Caco-2 (cell line): Measurements from ENCODE around the gene BORCS6. TPM values are rescaled to one million over a fixed set of nuclear protein-coding genes. Genes with fewer than 3 reads are reported as not detected.

Source experiments
- BruUV-seq: library from RNA; stranded (reverse); fragments of 400-500 nt; replicated peaks from 2 replicates; lab custom pipeline; 2021; lab: Mats Ljungman, UMichigan
- CTCF ChIA-PET: fragments of 300-600 bp; sonication (Branson Sonifier 250); formaldehyde crosslinking; loops from one replicate; lab custom pipeline; 2022; ENCODE audit warnings: antibody characterized with exemption; lab: Charles Lee
- POLR2A ChIA-PET: fragments of 300-600 bp; sonication (Branson Sonifier 250); formaldehyde crosslinking; loops from one replicate; lab custom pipeline; 2022; ENCODE audit warnings: antibody characterized with exemption; lab: Charles Lee
- DNase-seq, 2 experiments: peaks; one replicate each; pipeline versions ENCODE4 v3.0.0 to v3.0.0-alpha.2; 2020 to 2022
- H3K27me3 ChIP-seq: replicated peaks from 2 replicates; pipeline ENCODE4 v1.6.0; 2011; ENCODE audit warnings: low read length; ENCODE audit not compliant: control insufficient read depth, insufficient read depth
- H3K36me3 ChIP-seq: 2 replicates; pipeline ENCODE4 v1.5.1; 2011; ENCODE audit warnings: low read length; ENCODE audit not compliant: control insufficient read depth, insufficient read depth
- H3K4me1 ChIP-seq: fragments of 250-450 bp; sonication (Bioruptor Pico); 2 replicates; pipeline ENCODE4 v1.5.1; 2020; ENCODE audit warnings: mild to moderate bottlenecking
- H3K4me3 ChIP-seq: 2 replicates; pipeline ENCODE4 v1.5.1; 2011; ENCODE audit warnings: low read depth, mild to moderate bottlenecking, control low read depth, low read length
- H3K9me3 ChIP-seq: fragments of 250-450 bp; sonication (Bioruptor Pico); 2 replicates; pipeline ENCODE4 v1.5.1; 2020; ENCODE audit warnings: mild to moderate bottlenecking, moderate library complexity
- H3K27ac Mint-ChIP-seq: one replicate; pipeline ENCODE4 v1.8.0; 2022; ENCODE audit warnings: mixed read lengths; ENCODE audit not compliant: unreplicated experiment
- H3K27me3 Mint-ChIP-seq: one replicate; pipeline ENCODE4 v1.8.0; 2022; ENCODE audit warnings: mixed read lengths; ENCODE audit not compliant: insufficient read depth, unreplicated experiment
- H3K36me3 Mint-ChIP-seq: one replicate; pipeline ENCODE4 v1.8.0; 2022; ENCODE audit warnings: mild to moderate bottlenecking, mixed read lengths; ENCODE audit not compliant: insufficient read depth, unreplicated experiment
- H3K4me1 Mint-ChIP-seq: one replicate; pipeline ENCODE4 v1.8.0; 2022; ENCODE audit warnings: low read depth, mixed read lengths; ENCODE audit not compliant: unreplicated experiment
- H3K4me3 Mint-ChIP-seq: one replicate; pipeline ENCODE4 v1.8.0; 2022; ENCODE audit warnings: mild to moderate bottlenecking, moderate library complexity, mixed read lengths; ENCODE audit not compliant: unreplicated experiment
- H3K9me3 Mint-ChIP-seq: one replicate; pipeline ENCODE4 v1.8.0; 2022; ENCODE audit warnings: mixed read lengths; ENCODE audit not compliant: unreplicated experiment
- CTCF ChIP-seq, 2 experiments: fragments of 200-600 bp in 1 of 2; IDR thresholded peaks; 1 replicate in 1 of 2; 2 replicates in 1 of 2; pipeline versions ENCODE4 v1.5.1 to v1.8.0; 2011 to 2022; ENCODE audit warnings: antibody characterized with exemption in 1 of 2, control low read depth in 1 of 2, inconsistent platforms in 1 of 2, low read depth in 1 of 2, low read length in 1 of 2, mild to moderate bottlenecking in 1 of 2, moderate library complexity in 1 of 2; ENCODE audit not compliant: insufficient read depth in 1 of 2, severe bottlenecking in 1 of 2, unreplicated experiment in 1 of 2
- intact Hi-C: fragments of 100-400 bp; cut with micrococcal nuclease; formaldehyde crosslinking; loops from one replicate; pipeline ENCODE4 v1.10.0; 2022; ENCODE audit not compliant: unreplicated experiment
- total RNA-seq: library from RNA; stranded (reverse); gene quantifications from 2 replicates; pipeline ENCODE4 v1.2.3, GENCODE V29; 2022

The BORCS6 gene
- total RNA-seq, 1 experiment from 2014 or later, result 4.7 TPM

GRCh38 chr17:8142158-8142886 lies 47.7 kb downstream of the BORCS6 start:
- Mint-ChIP-seq H3K27me3 (no peaks in the 10 kb centered on the region), H3K27ac (no peak overlapping the region), H3K9me3 (no peaks in the 10 kb centered on the region), H3K36me3 (peaks cover 24% of the 10 kb centered on the region), H3K4me3 (no peak overlapping the region), H3K4me1 (no peaks in the 10 kb centered on the region)
- Histone ChIP-seq H3K4me3 (no peak overlapping the region), H3K9me3 (no peaks in the 10 kb centered on the region), H3K36me3 (no peaks in the 10 kb centered on the region), H3K4me1 (peaks cover 4% of the 10 kb centered on the region; the same call in 1 of the 2 replicates), H3K27me3 (no peaks in the 10 kb centered on the region)
- no peak for DNase-seq
- intact Hi-C loops, result no loop called here
- ChIA-PET POLR2A (no interaction called here), CTCF (no interaction called here)
- no peak for TF ChIP-seq CTCF (IDR thresholded peaks at IDR 0.05; ENCODE audit: insufficient read depth in 1 of 2, low read depth in 1 of 2, low read length in 1 of 2, severe bottlenecking in 1 of 2, unreplicated experiment in 1 of 2)
- no TSS peak for BruUV-seq

DNA sequence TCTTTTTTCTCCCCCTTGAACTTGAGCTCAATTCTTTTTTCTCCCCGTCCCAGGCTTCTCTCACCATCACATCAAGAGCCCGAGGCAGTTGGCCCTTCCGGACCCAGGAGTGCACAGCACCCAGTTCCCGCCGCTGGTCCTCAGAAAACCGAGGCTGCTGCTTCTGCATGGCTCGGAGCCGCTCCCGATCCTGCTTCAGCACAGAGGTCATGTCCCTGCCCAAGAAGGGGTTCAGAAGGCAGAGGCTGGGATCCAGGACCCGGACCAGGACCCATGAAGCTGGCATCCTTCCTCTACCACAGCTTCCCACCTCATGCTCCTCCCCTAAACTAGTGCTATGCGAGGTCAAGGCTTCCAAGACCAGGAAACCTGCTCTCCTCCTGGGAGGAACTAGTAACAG lies 48.2 kb downstream of the BORCS6 start:
- Mint-ChIP-seq H3K27me3 (no peaks in the 10 kb centered on the region), H3K9me3 (no peaks in the 10 kb centered on the region), H3K27ac (no peak overlapping the region), H3K4me3 (no peak overlapping the region), H3K36me3 (peaks cover 19% of the 10 kb centered on the region), H3K4me1 (no peaks in the 10 kb centered on the region)
- H3K9me3 ChIP-seq, result no peaks in the 10 kb centered on the region
- H3K36me3 ChIP-seq, result no peaks in the 10 kb centered on the region
- CTCF ChIA-PET, result no interaction called here
- peaks cover 4% of the 10 kb centered on the region; the same call in 1 of the 2 replicates for H3K4me1 ChIP-seq
- intact Hi-C loops, result no loop called here
- no peak for DNase-seq
- H3K27me3 ChIP-seq, result no peaks in the 10 kb centered on the region
- H3K4me3 ChIP-seq, result no peak overlapping the region
- POLR2A ChIA-PET, result no interaction called here
- BruUV-seq, result no TSS peak
- TF ChIP-seq CTCF (IDR thresholded peaks at IDR 0.05; ENCODE audit: insufficient read depth in 1 of 2, low read depth in 1 of 2, low read length in 1 of 2, severe bottlenecking in 1 of 2, unreplicated experiment in 1 of 2), result no peak

- Histone ChIP-seq H3K36me3 (no peaks in the 10 kb centered on the region), H3K27me3 (no peaks in the 10 kb centered on the region), H3K4me3 (no peak overlapping the region), H3K4me1 (peaks cover 4% of the 10 kb centered on the region; the same call in 1 of the 2 replicates), H3K9me3 (no peaks in the 10 kb centered on the region)
- no TSS peak for BruUV-seq
- Mint-ChIP-seq H3K4me1 (no peaks in the 10 kb centered on the region), H3K9me3 (no peaks in the 10 kb centered on the region), H3K27ac (no peak overlapping the region), H3K27me3 (no peaks in the 10 kb centered on the region), H3K36me3 (peaks cover 18% of the 10 kb centered on the region), H3K4me3 (no peak overlapping the region)
- intact Hi-C loops, result no loop called here
- POLR2A ChIA-PET, result no interaction called here
- no peak for TF ChIP-seq CTCF (IDR thresholded peaks at IDR 0.05; ENCODE audit: insufficient read depth in 1 of 2, low read depth in 1 of 2, low read length in 1 of 2, severe bottlenecking in 1 of 2, unreplicated experiment in 1 of 2)
- CTCF ChIA-PET, result no interaction called here
- no peak for DNase-seq
Observed at GRCh38 chr17:8141045-8141444, 48.9 kb downstream of the BORCS6 start.
